Muscle of leg (tissue), 16 donors: Measurements from ENCODE around the gene CDH4. TPM values are rescaled to one million over a fixed set of nuclear protein-coding genes. Genes with fewer than 3 reads are reported as not detected.

Source experiments
- DNase-seq: peaks from one replicate; pipeline ENCODE4 v3.0.0; 2013
- H3K27ac ChIP-seq: one replicate; pipeline ENCODE4 v1.5.1; 2013; ENCODE audit warnings: mild to moderate bottlenecking, low read length, control low read depth
- H3K27me3 ChIP-seq: one replicate; pipeline ENCODE4 v1.6.1; 2013; ENCODE audit warnings: low read length; ENCODE audit not compliant: control insufficient read depth, insufficient read depth
- H3K36me3 ChIP-seq: one replicate; pipeline ENCODE4 v1.6.1; 2013; ENCODE audit warnings: low read length; ENCODE audit not compliant: control insufficient read depth, insufficient read depth
- H3K4me1 ChIP-seq: one replicate; pipeline ENCODE4 v1.6.1; 2013; ENCODE audit warnings: low read length; ENCODE audit not compliant: control insufficient read depth, insufficient read depth
- H3K4me3 ChIP-seq: one replicate; pipeline ENCODE4 v1.5.1; 2013; ENCODE audit warnings: low read length, control low read depth
- H3K9me3 ChIP-seq: replicated peaks from 2 replicates; pipeline ENCODE4 v1.6.1; 2013; ENCODE audit warnings: low read depth, low read length; ENCODE audit not compliant: control insufficient read depth
- WGBS: methylation state at CpG from one replicate; pipeline ENCODE4 v1.1.5; 2013; ENCODE audit warnings: missing lambda C conversion rate; ENCODE audit not compliant: insufficient coverage; 5-methylcytosine and 5-hydroxymethylcytosine counted together
- long read RNA-seq, 11 donors: transcript quantifications; one replicate each; lab custom pipeline, GENCODE V29; 2026
- polyA plus RNA-seq, 8 donors: library from polyadenylated mRNA; unstranded; fragments of 120-200 nt; gene quantifications; one replicate each; pipeline versions ENCODE4 v1.2.1 to v1.2.3, GENCODE V29; 2013; ENCODE audit warnings: inconsistent platforms in 1 of 8, low replicate concordance in 1 of 8; ENCODE audit not compliant: insufficient read length in 8 of 8, insufficient read depth in 1 of 8
- total RNA-seq: library from RNA; stranded (reverse); fragments of 120-200 nt; gene quantifications from one replicate; pipeline ENCODE4 v1.2.4, GENCODE V29; 2013

The CDH4 gene
- 0.66 TPM for total RNA-seq
- polyA plus RNA-seq: 1 to 10 TPM; 1.1 to 1.4 (median 1.3) TPM
- long read RNA-seq, donor 1: 0 reads
- long read RNA-seq, donor 2: 0 reads
- long read RNA-seq, donor 3: 0 reads
- long read RNA-seq, donor 4: 0 reads
- long read RNA-seq, donor 5: 0 reads
- long read RNA-seq, donor 6: 0 reads
- long read RNA-seq, donor 7: 0 reads
- long read RNA-seq, donor 8: 0 reads
- long read RNA-seq, donor 9: 0 reads
- long read RNA-seq, donor 10: 0 reads
- long read RNA-seq, donor 11: 0 reads

DNA sequence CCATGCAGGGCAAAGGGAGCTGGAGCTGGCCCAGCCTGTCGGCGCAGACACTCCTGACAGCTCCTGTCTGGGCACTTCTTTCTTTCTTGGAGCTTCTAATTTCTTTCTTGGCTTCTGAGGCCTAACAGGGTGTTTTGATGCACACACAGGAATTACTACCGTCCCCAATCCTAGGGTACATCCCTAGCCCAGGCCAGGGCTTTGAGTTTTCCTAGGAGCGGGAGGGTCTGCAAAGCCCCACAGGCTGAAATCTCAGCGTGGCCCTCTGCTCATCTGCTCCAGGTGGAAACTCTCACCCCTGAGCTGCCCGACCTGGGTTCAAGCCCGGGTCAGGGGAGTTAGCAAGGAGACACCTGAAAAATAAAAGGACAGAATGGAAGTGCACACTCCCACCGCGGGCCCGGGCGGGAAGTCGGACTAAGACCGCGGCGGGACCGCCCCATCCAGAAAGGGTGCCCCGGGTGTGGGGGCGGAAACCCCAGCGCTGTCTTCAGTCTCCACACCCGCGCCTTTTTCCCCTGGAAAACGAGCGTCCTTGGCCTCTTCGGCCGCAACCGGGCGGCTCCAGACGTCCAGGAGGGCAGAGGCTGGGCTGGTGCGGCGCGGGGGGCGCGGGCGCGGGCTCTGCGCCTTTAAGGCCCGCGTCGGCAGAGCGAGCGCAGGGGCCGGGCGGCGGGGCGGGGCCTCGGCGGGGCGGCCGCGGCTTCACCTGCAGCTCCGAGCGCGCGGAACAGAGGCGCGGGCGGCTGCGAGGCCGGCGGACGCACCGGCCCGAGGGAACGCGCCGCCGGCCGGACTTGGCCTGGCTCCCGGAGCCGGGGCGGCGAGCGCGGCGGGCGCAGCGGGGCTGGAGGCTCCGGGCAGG, at the start of gene CDH4:
Gene CDH4 (plus strand): TSS at position 733 of the 865 bp plus-strand sequence.
- WGBS: 3% methylated on average over 78 of the region's 78 CpGs
- Histone ChIP-seq H3K4me1 (peaks cover 8% of the 10 kb centered on the region), H3K4me3 (peak within 1 kb of the TSS; percentile 19), H3K27me3 (peaks cover 64% of the 10 kb centered on the region), H3K36me3 (no peaks in the 10 kb centered on the region), H3K9me3 (no peaks in the 10 kb centered on the region), H3K27ac (no peak within 1 kb of the TSS)
- DNase-seq: peak; percentile 25

DNA sequence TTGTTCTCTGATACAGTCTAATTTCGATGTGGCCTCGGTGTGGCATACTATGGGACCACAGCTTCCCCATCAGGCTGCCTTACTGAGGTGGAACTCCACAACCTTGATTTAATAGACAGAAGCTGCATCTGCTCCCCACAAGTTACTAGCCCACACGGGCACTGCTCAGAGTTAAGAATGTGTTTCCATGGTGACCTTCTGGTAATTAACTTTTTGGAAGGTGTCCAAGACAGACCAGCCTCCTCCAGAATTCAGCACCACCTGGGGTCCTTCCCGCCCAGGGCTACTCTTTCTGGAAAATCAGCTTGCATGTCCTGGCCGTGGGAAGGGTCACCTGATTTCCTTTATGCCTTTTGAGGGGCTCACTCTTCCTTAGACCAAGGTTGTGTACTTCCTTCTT, 48.7 kb upstream of the CDH4 start:
- H3K4me3 ChIP-seq: no peak overlapping the region
- 69% methylated on average over 4 of the region's 5 CpGs for WGBS
- H3K9me3 ChIP-seq: no peaks in the 10 kb centered on the region
- H3K27me3 ChIP-seq: peaks cover 2% of the 10 kb centered on the region
- no peak for DNase-seq
- H3K36me3 ChIP-seq: no peaks in the 10 kb centered on the region
- H3K4me1 ChIP-seq: peaks cover 4% of the 10 kb centered on the region
- H3K27ac ChIP-seq: no peak overlapping the region

DNA sequence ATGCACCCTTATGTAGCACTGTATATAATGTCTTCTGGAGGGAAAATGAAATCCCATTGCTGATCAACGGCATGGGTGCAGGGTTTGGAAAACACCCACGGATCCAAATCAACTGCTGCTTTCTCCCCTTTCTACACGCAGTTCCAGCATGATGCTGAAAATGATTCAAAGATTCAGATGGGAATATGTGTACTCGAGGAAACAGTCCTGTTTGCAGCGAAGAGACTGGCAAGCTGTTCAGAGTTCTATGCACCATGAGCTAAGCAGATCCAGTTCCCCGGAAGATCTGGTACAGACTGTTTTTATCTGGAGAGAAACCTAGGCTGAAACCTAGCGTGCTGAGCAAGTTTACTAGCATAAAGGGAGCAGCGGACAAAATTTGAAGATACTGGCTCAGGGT, 47.9 kb upstream of the CDH4 start:
- Histone ChIP-seq H3K27me3 (peaks cover 2% of the 10 kb centered on the region), H3K4me1 (peaks cover 4% of the 10 kb centered on the region), H3K9me3 (no peaks in the 10 kb centered on the region), H3K4me3 (no peak overlapping the region), H3K36me3 (no peaks in the 10 kb centered on the region), H3K27ac (no peak overlapping the region)
- no peak for DNase-seq
- 75% methylated on average over 5 of the region's 8 CpGs for WGBS

DNA sequence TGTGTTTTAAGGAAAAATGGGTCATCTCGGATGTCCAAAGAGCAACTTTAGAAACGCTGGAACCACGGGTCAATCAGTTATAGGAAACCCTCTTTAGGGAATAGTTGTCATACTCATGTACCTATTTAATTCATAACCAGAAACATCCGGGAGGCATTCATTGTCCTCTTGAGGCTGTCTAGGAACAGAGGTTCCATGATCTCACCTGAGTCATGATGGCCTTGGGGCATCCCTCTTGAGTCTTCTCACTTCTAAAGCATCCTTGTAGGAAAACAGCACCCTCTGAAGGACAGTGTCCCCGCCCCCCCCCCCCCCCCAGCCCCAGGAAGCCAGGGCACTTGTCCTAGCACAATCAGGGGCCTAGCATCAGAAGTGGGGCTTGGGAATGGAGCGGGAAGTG, 46.3 kb upstream of the CDH4 start:
- Histone ChIP-seq H3K27me3 (peaks cover 2% of the 10 kb centered on the region), H3K27ac (no peak overlapping the region), H3K4me1 (peaks cover 4% of the 10 kb centered on the region), H3K36me3 (no peaks in the 10 kb centered on the region), H3K4me3 (no peak overlapping the region), H3K9me3 (no peaks in the 10 kb centered on the region)
- 100% methylated on average over 1 of the region's 6 CpGs for WGBS
- no peak for DNase-seq

DNA sequence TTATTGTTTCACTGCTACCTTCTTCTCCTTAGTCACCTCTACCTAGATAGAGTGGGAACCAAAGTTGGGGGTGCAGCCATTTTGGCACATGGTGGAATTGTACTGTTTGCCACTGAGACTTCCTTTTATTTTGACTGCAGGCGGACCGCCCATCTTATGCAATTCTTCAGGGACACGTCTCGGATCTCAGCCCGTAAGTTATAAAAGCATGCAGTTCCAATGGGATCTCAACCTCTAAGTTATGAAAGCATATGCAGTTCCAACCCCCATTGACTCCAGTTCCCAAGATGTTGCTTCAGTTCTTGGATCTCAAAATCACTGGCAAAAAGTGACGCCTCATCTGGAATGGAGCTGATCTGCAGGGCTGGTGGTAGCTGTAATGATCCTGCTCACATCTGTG, 41.2 kb upstream of the CDH4 start:
- H3K27me3 ChIP-seq: no peaks in the 10 kb centered on the region
- H3K27ac ChIP-seq: no peak overlapping the region
- H3K4me1 ChIP-seq: no peaks in the 10 kb centered on the region
- WGBS: 56% methylated on average over 6 of the region's 6 CpGs
- H3K4me3 ChIP-seq: no peak overlapping the region
- no peaks in the 10 kb centered on the region for H3K9me3 ChIP-seq
- H3K36me3 ChIP-seq: no peaks in the 10 kb centered on the region
- no peak for DNase-seq

DNA sequence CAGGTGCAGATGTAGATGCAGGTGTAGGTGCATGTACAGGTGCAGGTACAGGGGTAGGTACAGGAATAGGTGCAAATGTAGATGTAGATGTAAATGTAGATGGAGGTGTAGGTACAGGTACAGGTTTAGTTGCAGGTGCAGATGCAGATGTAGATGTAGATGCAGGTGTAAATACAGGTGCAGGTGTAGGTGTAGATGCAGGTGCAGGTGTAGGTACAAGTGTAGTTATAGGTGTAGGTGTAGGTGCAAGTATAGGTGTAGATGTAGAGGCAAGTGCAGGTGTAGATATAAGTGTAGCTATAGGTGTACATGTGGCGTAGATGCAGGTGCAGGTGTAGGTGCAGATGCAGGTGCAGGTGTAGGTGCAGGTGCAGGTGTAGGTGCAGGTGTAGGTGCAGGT, 34.2 kb upstream of the CDH4 start:
- H3K9me3 ChIP-seq: no peaks in the 10 kb centered on the region
- WGBS: 92% methylated on average over 1 of the region's 1 CpG
- no peak overlapping the region for H3K4me3 ChIP-seq
- DNase-seq: no peak
- no peaks in the 10 kb centered on the region for H3K36me3 ChIP-seq
- peaks cover 3% of the 10 kb centered on the region for H3K27me3 ChIP-seq
- H3K27ac ChIP-seq: no peak overlapping the region
- H3K4me1 ChIP-seq: peaks cover 2% of the 10 kb centered on the region

DNA sequence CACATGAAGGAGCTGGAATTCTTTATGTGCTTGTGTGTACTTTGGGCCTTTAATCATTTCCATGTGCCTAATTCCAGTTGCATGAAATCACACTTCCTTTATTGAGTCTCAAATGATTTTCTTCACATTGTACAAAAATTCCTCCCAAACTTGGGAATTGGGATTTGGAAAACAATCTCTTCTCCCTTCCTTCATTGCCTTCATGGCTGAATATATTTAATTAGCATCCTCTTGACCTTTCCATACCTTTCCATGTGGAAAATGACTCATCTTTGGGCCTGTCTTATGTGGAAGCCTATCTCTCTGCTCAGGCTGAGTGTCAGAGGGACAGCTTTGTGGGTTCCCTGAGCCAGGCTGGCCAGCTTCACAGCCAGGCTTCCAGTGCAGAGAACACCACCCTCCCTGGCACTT, 33.0 kb upstream of the CDH4 start:
- peak; percentile 79 for DNase-seq
- Histone ChIP-seq H3K27me3 (peaks cover 3% of the 10 kb centered on the region), H3K27ac (no peak overlapping the region), H3K36me3 (no peaks in the 10 kb centered on the region), H3K9me3 (no peaks in the 10 kb centered on the region), H3K4me1 (peaks cover 2% of the 10 kb centered on the region), H3K4me3 (no peak overlapping the region)

DNA sequence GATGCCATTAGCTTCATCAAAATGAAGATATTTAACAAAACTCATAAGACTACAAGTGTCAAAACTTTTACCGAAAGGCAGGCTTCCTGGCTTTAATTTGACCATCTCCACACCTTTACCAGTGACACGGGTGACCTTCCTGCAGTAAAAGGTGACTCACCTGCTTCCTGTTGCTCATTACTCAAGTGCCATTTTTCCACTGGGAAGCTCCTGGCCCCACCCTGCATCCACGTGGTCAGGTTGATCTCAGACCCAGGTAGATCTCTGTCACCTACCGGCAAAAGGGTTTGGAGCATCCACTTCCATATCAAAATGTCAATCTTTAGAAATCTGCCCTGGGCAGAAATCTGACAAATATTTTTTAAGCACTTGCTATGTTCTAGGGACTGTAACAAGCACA, 31.9 kb upstream of the CDH4 start:
- Histone ChIP-seq H3K36me3 (no peaks in the 10 kb centered on the region), H3K4me3 (no peak overlapping the region), H3K27me3 (peaks cover 3% of the 10 kb centered on the region), H3K4me1 (peaks cover 2% of the 10 kb centered on the region), H3K9me3 (no peaks in the 10 kb centered on the region), H3K27ac (no peak overlapping the region)
- DNase-seq: no peak
- 75% methylated on average over 3 of the region's 4 CpGs for WGBS

DNA sequence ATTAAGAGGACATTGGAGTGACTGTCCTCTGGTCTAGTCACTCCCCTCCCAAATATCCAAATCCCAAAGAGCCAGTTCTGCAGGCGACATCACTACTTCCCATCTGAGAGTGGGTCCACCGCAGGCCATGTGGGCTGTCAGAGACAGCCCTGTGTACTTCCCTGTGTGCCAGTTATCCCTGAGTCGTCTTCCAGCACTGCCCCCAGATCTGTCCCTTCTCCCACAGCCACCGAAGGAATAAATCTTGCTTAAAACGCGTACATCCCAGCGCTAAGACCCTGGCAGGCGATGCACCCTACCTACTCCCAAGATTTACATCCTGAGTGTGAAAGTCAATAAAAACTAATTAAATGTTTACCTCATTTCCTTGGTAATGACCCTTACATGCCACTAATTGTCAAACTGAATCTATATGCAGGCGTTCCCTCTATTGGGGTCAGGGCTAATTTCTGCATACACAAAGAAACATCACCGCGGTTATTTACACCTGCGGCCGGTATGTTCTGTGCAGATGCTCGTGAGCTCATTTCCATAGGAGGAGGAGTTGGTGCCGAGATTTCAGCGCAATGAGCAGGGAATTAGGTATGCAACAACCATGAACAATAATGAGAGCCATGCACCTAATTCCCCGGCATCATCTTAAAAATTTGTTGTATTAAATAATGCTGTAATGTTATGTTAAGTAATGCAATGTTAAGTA, 31.3 kb upstream of the CDH4 start:
- Histone ChIP-seq H3K9me3 (no peaks in the 10 kb centered on the region), H3K27me3 (peaks cover 3% of the 10 kb centered on the region), H3K36me3 (no peaks in the 10 kb centered on the region), H3K4me3 (no peak overlapping the region), H3K27ac (no peak overlapping the region), H3K4me1 (peaks cover 2% of the 10 kb centered on the region)
- WGBS: 81% methylated on average over 4 of the region's 17 CpGs
- no peak for DNase-seq

DNA sequence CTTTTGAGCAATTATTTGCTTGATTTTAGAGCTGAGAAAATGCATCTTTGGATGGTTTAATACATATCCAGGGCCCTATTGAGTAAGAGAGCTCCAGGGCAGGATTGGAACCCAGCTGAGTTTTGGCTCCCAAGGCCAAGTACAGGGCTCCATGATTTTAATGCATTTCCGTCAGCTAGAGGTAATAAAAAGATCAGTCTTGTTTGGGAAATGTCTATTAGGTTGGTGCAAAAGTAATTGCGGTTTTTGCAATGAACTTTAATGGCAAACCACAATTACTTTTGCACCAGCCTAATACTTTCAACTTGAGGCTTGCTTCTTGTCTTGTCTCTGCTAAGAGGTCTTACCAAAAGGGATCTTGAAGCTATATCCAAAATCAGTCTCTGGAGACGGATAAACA, 29.4 kb upstream of the CDH4 start:
- no peaks in the 10 kb centered on the region for H3K36me3 ChIP-seq
- WGBS: 67% methylated on average over 1 of the region's 3 CpGs
- H3K4me3 ChIP-seq: no peak overlapping the region
- DNase-seq: no peak
- H3K9me3 ChIP-seq: no peaks in the 10 kb centered on the region
- H3K4me1 ChIP-seq: peaks cover 2% of the 10 kb centered on the region
- no peak overlapping the region for H3K27ac ChIP-seq
- H3K27me3 ChIP-seq: peaks cover 6% of the 10 kb centered on the region
